RWPE1 (cell line): ENCODE data around the gene MACF1.
"Not testable (repeated sequence)": the region's sequence is repeated elsewhere in the genome, so short reads cannot be mapped to it uniquely, and the experiment has no call there.

Experiments
- CTCF ChIA-PET: fragments of 350-600 bp; sonication (Branson Sonifier 250); formaldehyde crosslinking; extraction: SDS; loops from one replicate; lab custom pipeline; 2021; lab: Yijun Ruan, JAX
- POLR2A ChIA-PET: fragments of 400-600 bp; formaldehyde crosslinking; extraction: SDS; loops from one replicate; lab custom pipeline; 2020; ENCODE audit warnings: antibody characterized with exemption; ENCODE audit not compliant: low non-redundant PET; lab: Yijun Ruan, JAX
- DNase-seq: peaks from one replicate; pipeline ENCODE4 v3.0.0; 2012; ENCODE audit warnings: low spot score
- H3K27ac ChIP-seq: fragments of 450-650 bp; 2 replicates; pipeline ENCODE4 v1.5.1; 2017
- TF ChIP-seq, protein P1 (sequence below): fragments of 450-650 bp; conservative IDR thresholded peaks from 2 replicates; pipeline ENCODE4 v1.5.1; 2017; ENCODE audit warnings: low read depth, mild to moderate bottlenecking

The MACF1 gene

DNA sequence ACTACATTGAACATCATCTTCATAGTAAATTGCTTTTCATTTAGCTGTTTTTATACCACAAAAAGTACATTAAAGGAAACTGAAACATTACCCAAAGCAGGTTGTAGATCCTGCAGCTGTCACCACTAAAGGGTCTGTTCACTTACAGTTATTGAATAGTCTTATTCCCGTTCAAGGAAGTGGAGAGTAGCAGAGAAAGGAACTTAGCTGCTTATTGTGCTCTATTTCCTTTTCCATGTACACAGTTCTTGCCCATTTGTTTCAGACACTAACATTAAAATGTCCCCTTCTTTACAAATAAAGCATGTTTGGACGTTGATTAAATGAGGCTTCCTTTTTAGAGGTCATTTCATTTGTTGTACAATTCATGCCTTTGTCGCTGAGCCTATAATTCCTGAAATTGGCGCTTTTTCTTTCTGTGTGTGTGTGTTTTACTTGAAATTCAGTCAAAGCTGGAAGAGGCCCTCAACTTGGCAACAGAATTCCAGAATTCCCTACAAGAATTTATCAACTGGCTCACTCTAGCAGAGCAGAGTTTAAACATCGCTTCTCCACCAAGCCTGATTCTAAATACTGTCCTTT lies 242.6 kb downstream of the MACF1 start:
- POLR2A ChIA-PET, result no interaction called here
- CTCF ChIA-PET, result interaction anchor here (0.5 to 0.8 kb wide), 3 partner anchors 91 to 275 kb away, joined by 3 read pairs; no protein-coding TSS in a partner anchor
- TF ChIP-seq, protein P1, sequence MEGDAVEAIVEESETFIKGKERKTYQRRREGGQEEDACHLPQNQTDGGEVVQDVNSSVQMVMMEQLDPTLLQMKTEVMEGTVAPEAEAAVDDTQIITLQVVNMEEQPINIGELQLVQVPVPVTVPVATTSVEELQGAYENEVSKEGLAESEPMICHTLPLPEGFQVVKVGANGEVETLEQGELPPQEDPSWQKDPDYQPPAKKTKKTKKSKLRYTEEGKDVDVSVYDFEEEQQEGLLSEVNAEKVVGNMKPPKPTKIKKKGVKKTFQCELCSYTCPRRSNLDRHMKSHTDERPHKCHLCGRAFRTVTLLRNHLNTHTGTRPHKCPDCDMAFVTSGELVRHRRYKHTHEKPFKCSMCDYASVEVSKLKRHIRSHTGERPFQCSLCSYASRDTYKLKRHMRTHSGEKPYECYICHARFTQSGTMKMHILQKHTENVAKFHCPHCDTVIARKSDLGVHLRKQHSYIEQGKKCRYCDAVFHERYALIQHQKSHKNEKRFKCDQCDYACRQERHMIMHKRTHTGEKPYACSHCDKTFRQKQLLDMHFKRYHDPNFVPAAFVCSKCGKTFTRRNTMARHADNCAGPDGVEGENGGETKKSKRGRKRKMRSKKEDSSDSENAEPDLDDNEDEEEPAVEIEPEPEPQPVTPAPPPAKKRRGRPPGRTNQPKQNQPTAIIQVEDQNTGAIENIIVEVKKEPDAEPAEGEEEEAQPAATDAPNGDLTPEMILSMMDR, result no peak
- no peak overlapping the region for H3K27ac ChIP-seq
- DNase-seq, result no peak

- CTCF ChIA-PET, result interaction anchor here (0.9 kb wide), 1 partner anchor 21 kb away, joined by 3 read pairs; no protein-coding TSS in a partner anchor
- DNase-seq, H3K27ac ChIP-seq, POLR2A ChIA-PET: not testable (repeated sequence)
Observed at GRCh38 chr1:39450041-39450440, 245.5 kb downstream of the MACF1 start.

DNA sequence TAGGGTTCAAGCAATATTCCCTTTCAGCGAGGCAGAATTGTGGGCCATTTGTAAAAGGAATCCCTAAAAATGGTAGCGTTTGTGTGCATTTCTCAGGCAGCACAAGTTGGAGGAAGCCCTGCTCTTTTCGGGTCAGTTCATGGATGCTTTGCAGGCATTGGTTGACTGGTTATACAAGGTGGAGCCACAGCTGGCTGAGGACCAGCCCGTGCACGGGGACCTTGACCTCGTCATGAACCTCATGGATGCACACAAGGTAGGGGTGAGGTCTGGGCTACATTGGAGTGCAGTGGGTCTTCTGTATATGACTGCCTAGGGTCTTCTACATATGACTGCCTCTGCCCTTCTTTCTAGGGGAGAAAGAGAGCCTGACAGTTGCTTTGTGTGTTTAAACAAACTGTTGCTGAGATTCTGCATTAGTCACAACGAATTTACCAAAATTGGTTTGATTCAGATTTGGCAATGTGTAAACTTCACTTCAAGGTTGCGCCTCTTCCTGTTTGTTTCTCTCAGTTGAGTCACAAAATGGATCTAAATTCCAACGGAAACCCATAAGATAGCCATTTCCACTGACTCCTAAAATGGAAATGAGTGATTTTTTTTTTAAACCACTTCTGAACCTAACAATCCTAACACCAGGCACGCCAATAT lies 246.6 kb downstream of the MACF1 start:
- H3K27ac ChIP-seq, result no peak overlapping the region
- ChIA-PET POLR2A (no interaction called here), CTCF (no interaction called here)
- TF ChIP-seq, protein P1, result no peak
- no peak for DNase-seq

DNA sequence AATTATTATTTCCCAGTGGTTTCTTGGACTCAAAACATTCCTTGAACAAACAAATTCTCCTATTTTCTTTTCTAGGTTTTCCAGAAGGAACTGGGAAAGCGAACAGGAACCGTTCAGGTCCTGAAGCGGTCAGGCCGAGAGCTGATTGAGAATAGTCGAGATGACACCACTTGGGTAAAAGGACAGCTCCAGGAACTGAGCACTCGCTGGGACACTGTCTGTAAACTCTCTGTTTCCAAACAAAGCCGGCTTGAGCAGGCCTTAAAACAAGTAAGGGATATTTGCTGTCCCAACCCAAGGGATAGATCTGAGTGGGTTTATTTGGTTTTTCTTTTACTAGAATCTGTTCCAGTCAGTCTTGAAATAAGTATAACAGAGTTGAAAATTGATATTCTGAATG lies 247.6 kb downstream of the MACF1 start:
- TF ChIP-seq, protein P1, result no peak
- CTCF ChIA-PET, result no interaction called here
- no peak for DNase-seq
- H3K27ac ChIP-seq, result no peak overlapping the region
- POLR2A ChIA-PET, result no interaction called here

DNA sequence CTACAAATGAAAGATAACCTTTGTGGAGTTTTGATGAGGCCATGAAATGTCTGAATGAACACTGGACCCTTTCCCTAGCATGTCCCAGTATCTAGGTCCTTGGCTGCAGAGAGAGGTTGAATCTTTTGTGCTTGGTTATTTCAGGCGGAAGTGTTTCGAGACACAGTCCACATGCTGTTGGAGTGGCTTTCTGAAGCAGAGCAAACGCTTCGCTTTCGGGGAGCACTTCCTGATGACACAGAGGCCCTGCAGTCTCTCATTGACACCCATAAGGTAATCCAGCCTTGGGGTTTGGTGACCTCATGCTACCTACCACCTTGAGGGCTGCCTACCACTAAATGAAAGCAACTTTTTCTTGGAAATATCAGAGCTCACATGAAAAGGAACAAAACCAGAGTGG lies 248.0 kb downstream of the MACF1 start:
- DNase-seq, result no peak
- H3K27ac ChIP-seq, result no peak overlapping the region
- TF ChIP-seq, protein P1, result no peak
- POLR2A ChIA-PET, result no interaction called here
- CTCF ChIA-PET, result no interaction called here

DNA sequence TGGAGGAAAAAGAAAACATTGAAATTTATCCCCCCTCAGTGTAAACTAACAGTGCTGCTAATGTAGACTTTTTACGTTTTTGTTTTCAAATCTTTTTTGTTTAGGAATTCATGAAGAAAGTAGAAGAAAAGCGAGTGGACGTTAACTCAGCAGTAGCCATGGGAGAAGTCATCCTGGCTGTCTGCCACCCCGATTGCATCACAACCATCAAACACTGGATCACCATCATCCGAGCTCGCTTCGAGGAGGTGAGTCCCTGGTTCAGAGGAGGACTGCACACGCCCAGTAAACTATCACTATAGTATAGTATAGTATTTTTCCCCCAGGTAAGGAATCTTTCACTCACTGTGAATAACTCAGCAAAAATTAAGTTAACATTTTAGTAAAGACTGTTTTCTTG lies 249.1 kb downstream of the MACF1 start:
- DNase-seq, result peak; percentile 13
- POLR2A ChIA-PET, result no interaction called here
- CTCF ChIA-PET, result no interaction called here
- TF ChIP-seq, protein P1, result no peak
- no peak overlapping the region for H3K27ac ChIP-seq

DNA sequence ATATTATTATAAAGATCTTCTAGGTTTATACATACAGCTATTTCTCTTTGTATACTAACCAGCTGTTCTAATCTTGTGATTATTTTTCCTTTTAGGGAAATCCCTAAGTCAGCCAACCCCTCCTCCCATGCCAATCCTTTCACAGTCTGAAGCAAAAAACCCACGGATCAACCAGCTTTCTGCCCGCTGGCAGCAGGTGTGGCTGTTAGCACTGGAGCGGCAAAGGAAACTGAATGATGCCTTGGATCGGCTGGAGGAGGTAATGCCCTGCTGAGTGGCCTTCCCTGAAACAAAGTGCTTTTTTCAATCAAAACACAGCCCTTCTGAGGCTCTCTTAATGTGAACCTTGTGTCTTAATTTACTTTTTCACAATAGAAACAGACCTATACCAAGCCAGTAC lies 254.5 kb downstream of the MACF1 start:
- H3K27ac ChIP-seq, result no peak overlapping the region
- TF ChIP-seq, protein P1, result no peak
- DNase-seq, result no peak
- ChIA-PET POLR2A (no interaction called here), CTCF (no interaction called here)
